Activated naive CD4-positive, alpha-beta T cell treated with anti-CD3 and anti-CD28 coated beads, Interleukin-2, amount 50 U/mL, for 16 hours (primary cell): Measurements from ENCODE around the gene ASPHD2.

Experiments used
- DNase-seq: peaks from one replicate; pipeline ENCODE4 v3.0.0-alpha.2; 2020

ASPHD2 gene

GRCh38 chr22:26447584-26448329 is 18.7 kb downstream of the ASPHD2 start:
- DNase-seq: no peak

- no peak for DNase-seq
These were observed 19.3 kb downstream of the ASPHD2 start for GRCh38 chr22:26448334-26448733.

DNA sequence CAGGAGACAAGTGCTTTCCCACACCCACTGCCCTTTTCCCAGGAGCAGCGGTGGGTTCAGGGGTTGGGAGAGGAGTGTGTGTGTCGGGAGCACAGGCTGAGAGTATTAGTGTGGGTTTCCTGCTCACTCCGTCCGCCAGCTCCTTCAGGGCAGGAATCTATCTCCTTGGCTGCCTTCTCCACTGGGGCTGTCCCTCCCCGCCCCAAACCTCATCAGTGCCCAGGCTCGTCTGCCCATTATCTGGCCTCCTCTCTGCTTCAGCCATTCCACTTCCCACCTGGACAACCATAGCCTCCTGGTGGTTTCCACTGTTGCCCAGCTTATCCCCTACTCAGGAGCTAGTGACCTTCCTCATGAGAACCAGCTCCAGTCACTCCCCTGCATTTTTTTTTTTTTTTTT is 19.9 kb downstream of the ASPHD2 start:
- no peak for DNase-seq

DNA sequence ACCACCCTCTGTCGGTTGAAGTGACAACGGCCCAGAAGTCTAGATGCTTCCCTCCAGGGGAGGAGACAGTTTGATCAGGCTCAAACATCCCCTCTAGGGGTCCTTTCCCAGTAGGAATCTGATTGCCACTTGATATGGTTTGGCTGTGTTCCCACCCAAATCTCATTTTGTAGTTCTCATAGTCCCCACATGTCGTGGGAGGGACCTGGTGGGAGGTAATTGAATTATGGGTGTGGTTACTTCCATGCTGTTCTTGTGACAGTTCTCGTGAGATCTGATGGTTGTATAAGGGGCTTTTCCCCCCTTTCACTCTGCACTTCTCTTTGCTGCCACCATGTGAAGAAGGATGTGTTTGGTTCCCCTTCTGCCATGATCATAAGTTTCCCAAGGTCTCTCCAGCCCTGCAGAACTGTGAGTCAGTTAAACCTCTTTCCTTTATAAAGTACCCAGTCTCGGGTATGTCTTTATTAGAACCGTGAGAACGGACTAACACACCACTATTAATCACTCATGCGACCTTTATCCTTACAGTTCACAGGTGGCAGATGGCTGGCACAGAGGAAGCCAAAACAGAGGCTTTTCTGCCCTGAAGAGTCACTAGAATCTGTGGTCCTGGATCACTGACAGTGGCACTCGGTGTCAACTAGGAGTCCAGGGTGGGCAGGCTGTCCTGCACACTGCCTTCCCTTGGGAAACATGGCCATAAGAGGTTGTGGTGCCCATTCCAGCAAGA is 21.6 kb downstream of the ASPHD2 start:
- no peak for DNase-seq

DNA sequence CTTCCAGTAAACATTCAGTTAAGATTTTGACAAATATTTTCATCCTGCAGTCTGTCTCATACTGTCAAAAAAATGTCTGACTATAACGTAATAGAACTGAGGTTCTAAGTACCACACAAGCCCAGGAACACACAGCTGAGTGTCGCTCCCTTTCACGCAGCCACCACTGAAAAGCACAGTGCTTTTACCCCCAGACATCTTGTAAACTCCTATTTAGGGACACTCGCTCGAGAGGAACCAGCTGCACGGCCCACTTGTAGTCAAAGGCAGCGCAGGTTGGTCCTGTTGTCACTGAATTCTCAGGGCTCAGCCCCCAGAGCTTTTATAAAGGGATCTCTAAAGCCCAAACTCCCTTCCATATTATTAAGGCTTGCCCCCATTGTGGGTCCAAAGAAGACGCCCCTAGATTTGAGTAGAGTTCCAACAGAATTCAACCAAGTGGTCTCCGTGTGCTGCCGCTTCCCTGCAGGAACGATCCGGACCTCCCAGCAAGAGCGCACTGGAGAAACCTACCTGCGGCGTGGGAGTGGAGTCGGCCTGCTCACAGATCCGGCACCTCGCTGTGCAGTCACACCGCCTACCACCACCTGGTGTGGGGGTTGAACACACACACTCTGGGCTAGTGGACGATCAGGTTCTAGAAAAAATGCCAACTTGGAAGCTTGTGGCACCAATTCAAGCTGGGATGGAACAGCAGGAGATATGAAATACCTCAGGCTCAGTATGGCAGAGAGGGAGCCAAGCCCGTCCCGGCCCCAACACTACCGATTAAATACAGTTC is 23.4 kb downstream of the ASPHD2 start:
- no peak for DNase-seq

GRCh38 chr22:26453216-26453615 is 24.2 kb downstream of the ASPHD2 start:
- DNase-seq: no peak

GRCh38 chr22:26453812-26454500 is 24.9 kb downstream of the ASPHD2 start:
- DNase-seq: no peak

DNA sequence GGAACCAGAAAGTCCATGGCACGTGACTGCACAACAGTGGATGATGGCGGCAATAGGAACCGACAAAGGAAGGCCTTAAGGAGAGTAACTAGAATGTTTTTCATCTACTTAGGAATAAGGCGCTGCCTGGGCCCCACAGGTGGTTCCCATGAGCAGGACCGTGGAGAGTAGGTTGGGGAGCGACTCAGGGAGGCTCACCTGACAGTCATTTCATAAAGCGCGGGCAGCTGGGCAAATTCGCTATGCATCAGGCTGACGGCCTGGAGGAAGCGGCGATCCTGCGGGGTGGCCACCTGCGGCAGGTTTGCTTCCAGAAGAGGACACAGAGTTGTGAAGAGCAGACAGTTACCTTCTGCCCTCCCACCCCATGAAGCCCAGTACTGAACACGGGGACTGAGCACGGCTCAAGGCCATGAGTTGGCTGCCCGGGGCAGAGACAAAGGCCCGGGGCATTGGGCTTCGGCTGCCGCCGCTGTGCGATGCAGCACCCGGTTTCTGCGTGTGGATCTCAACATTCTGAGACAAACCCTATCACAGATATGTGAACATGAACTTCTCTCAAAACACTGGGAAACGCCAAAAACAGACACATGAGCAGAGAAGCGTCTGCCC is 28.7 kb downstream of the ASPHD2 start:
- no peak for DNase-seq

DNA sequence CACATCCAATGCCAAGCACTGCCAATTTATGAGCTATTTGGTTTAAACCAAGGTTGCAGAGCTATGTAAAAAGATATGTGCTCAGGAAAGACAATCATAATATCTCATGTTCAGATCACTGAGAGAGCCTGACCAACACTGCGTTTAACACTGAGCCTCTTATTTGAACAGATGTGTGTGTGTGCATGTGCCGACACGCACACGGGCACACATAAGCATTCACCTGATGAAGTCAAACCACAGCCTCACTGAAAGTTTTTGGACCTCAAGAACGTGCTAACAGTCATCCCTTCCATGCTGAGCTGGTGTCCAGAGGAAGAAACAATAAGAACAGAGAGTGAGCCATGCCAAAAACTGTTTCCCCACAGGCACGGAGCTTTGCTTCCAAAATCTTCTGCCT is 31.1 kb downstream of the ASPHD2 start:
- DNase-seq: no peak

- peak; percentile 48 for DNase-seq
These were observed 32.2 kb downstream of the ASPHD2 start for GRCh38 chr22:26461188-26461810.

DNA sequence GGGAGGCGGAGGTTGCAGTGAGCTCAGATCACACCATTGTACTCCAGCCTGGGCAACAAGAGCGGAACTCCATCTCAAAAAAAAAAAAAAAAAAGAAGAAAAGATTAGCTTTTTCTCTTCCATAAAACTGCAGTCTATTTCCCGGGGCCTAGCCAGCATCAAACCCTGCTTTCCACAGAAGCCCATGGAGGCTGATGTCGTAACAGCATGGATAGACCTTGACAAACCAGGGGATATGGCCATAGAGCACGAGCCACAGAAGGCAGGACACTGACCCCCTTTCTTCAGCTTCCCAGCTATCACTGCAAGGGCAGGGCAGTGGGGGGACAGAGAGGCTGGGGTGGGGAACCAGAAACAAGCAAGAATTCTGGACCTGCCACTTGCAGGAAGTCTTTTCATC is 33.0 kb downstream of the ASPHD2 start:
- no peak for DNase-seq

DNA sequence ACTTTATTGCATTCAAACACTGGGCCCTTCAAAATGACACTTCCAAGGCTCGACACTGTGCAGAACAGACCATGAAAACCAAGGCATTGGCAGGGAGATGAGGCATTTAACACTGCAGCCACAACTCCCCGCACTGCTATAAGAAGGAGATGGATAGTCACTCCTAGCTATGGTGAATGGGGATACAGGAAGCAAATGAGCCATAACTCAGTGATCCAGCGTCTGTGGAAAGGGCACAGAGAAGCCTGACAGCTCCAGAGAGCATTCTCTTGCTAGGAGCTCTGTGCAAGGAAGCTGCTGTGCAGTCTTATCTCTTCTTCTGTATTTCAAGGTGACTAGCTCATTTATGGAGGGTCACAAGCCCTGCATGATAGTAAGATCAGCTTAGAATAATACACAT is 33.6 kb downstream of the ASPHD2 start:
- DNase-seq: no peak

- DNase-seq: no peak
These were observed 34.1 kb downstream of the ASPHD2 start for GRCh38 chr22:26463101-26463661.

- DNase-seq: no peak
These were observed 34.6 kb downstream of the ASPHD2 start for GRCh38 chr22:26463688-26464087.

DNA sequence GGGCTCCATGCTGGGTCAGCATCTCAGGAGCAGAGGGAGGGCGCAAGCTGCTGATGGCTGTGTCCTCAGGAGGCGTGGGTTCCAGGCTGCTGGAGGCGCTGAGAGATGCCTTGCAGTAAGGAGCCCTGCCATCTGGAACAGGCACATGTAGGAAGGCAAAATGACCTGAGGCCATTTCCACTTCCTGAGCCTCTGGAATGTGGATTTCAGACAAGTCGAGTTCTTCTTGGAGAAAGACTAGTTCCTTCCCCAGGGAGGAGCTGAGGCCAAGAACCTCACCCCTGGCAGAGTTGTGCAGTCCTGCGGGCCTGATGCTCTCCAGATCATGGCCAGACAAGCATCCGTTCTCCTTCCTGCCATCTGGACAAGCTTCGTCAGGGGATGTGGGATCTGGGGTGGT is 35.3 kb downstream of the ASPHD2 start:
- no peak for DNase-seq

- DNase-seq: no peak
These were observed 37.1 kb downstream of the ASPHD2 start for GRCh38 chr22:26466196-26466595.

DNA sequence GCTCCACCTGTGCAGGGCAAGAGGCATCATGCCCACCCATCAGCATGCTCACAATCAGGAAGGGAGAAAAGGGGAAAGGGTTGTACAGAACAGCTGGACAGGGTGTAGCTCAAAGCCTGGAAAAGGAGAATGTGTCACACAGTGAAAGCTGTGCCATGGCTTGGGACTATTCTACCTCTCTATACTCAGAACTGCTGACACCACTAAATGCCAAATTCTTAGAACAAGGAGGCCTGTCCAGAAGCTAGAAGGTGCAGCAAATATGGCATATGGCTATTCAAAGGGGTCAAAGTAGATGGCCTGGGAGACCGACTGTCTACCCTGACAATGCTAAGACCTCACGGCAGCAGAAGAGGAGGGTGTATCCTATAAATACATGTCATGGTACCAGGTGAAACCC is 41.7 kb downstream of the ASPHD2 start:
- DNase-seq: no peak

DNA sequence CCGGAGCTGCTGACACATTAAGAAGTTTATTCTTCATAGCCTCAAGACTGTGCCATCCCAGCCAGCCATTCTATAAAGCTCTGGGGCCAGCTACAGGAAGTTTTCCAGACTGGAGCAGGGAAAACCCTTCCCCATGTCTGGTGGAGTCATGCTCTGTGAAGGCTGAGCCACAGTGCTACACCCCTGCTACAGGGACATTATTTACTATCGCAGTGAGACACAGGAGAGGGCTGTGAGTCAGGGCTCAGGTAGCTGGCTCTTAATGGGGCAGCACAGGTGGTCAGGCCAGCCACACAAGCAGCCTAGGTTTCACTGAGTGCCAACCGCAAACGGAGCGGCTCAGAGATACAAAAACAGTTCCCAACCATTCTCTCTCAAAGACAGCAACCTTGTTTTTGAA is 42.5 kb downstream of the ASPHD2 start:
- DNase-seq: no peak

DNA sequence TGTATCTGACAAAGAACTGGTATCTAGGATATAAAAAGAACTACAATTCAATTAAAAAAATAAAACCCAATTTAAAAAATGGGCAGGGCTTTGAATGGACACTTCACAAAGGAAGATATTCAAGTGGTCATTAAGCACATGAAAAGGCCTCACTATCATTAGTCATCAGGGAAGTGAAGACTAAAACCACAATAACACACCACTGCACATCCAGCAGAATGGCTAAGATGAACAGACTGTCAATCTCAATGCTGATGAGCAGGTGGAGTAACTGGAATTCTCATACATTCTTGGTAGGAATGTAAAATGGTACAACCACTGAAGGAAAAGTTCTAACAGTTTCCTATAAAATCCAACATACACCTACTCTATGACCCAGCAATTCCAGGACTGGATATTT is 45.6 kb downstream of the ASPHD2 start:
- DNase-seq: no peak

GRCh38 chr22:26476705-26477340 is 47.8 kb downstream of the ASPHD2 start:
- no peak for DNase-seq

GRCh38 chr22:26477341-26477731 is 48.3 kb downstream of the ASPHD2 start:
- DNase-seq: no peak
